K562 (cell line): ENCODE measurements around the gene MEAF6. TPM values are rescaled to one million over a fixed set of nuclear protein-coding genes. Genes with fewer than 3 reads are reported as not detected.

Source experiments
- ATAC-seq: fragments of 200-7000 bp; cut with Tn5 transposase; 3 replicates; pipeline ENCODE4 v1.9.1; 2020; ENCODE audit warnings: moderate library complexity
- BruUV-seq: library from RNA; stranded (reverse); fragments of 400-500 nt; replicated peaks from 2 replicates; lab custom pipeline; 2021; lab: Mats Ljungman, UMichigan
- CTCF ChIA-PET: fragments of 300-600 bp; formaldehyde crosslinking; extraction: SDS; loops from one replicate; lab custom pipeline; 2021; ENCODE audit warnings: low intra/inter-chr PET ratio; lab: Yijun Ruan, JAX
- POLR2A ChIA-PET: fragments of 300-600, 350-650 bp; sonication (Branson Sonifier 250); formaldehyde crosslinking; extraction: SDS; loops from one replicate; lab custom pipeline; 2021; ENCODE audit warnings: antibody characterized with exemption, inconsistent platforms; lab: Yijun Ruan, JAX
- DNase-seq, 4 experiments: peaks; one replicate each; pipeline versions ENCODE4 v3.0.0 to v3.0.0-alpha.2; 2011 to 2018; ENCODE audit warnings: low spot score in 3 of 4, mixed read lengths in 3 of 4; ENCODE audit errors: extremely low read depth in 1 of 4
- FAIRE-seq: peaks from 2 replicates; lab custom pipeline; 2011; peaks lifted over from hg19 to GRCh38; lab: Jason Lieb, UNC
- H2AFZ ChIP-seq: 2 replicates; pipeline ENCODE4 v1.6.0; 2011; ENCODE audit warnings: low read depth, low read length, control low read depth, inconsistent platforms
- H3K27ac ChIP-seq: fragments of 200-600 bp; 3 replicates; pipeline ENCODE4 v1.8.0; 2011; ENCODE audit warnings: low read depth, mild to moderate bottlenecking, control low read depth, inconsistent platforms, low read length, moderate library complexity, mixed read lengths; ENCODE audit errors: extremely low read depth
- H3K27me3 ChIP-seq, 2 experiments: fragments of 300-600 bp in 1 of 2; 2 replicates in 1 of 2; 3 replicates in 1 of 2; pipeline versions ENCODE4 v1.6.0 to v1.8.0; 2011; ENCODE audit warnings: inconsistent platforms in 2 of 2, low read length in 2 of 2, mild to moderate bottlenecking in 1 of 2, mixed read lengths in 1 of 2, moderate library complexity in 1 of 2; ENCODE audit not compliant: control insufficient read depth in 2 of 2, insufficient read depth in 2 of 2
- H3K36me3 ChIP-seq: fragments of 300-600 bp; 3 replicates; pipeline ENCODE4 v1.8.0; 2011; ENCODE audit warnings: mild to moderate bottlenecking, low read length, inconsistent platforms; ENCODE audit not compliant: control insufficient read depth, insufficient read depth
- H3K4me1 ChIP-seq, 2 experiments: fragments of 200-600 bp in 1 of 2; replicated peaks in 1 of 2; 2 replicates in 1 of 2; 3 replicates in 1 of 2; pipeline versions ENCODE4 v1.5.1 to v1.8.0; 2011; ENCODE audit warnings: inconsistent platforms in 2 of 2, low read length in 2 of 2, mild to moderate bottlenecking in 1 of 2, mixed read lengths in 1 of 2, moderate library complexity in 1 of 2; ENCODE audit not compliant: control insufficient read depth in 2 of 2, insufficient read depth in 2 of 2
- H3K4me2 ChIP-seq: 2 replicates; pipeline ENCODE4 v1.6.1; 2011; ENCODE audit warnings: low read length, control low read depth, inconsistent platforms, mixed read lengths; ENCODE audit not compliant: insufficient read depth
- H3K4me3 ChIP-seq: fragments of 200-600 bp; sonication (generic), shearing (Covaris generic); 2 replicates; pipeline ENCODE4 v1.5.1; 2016; ENCODE audit warnings: control low read depth, inconsistent platforms
- H3K79me2 ChIP-seq: fragments of 200-600 bp; 3 replicates; pipeline ENCODE4 v1.8.0; 2011; ENCODE audit warnings: low read length, inconsistent platforms; ENCODE audit not compliant: control insufficient read depth, insufficient read depth
- H3K9ac ChIP-seq, 2 experiments: 2 replicates each; pipeline versions ENCODE4 v1.6.0 to v1.6.1; 2011; ENCODE audit warnings: low read depth in 2 of 2, low read length in 2 of 2, control low read depth in 1 of 2, inconsistent platforms in 1 of 2, mild to moderate bottlenecking in 1 of 2, mixed read lengths in 1 of 2; ENCODE audit not compliant: insufficient read depth in 1 of 2
- H3K9me1 ChIP-seq: one replicate; pipeline ENCODE4 v1.6.0; 2011; ENCODE audit warnings: inconsistent platforms, mild to moderate bottlenecking, low read length, moderate library complexity; ENCODE audit not compliant: control insufficient read depth, insufficient read depth
- H3K9me3 ChIP-seq: replicated peaks from 2 replicates; pipeline ENCODE4 v1.5.1; 2011; ENCODE audit warnings: low read depth, low read length, inconsistent platforms; ENCODE audit not compliant: control insufficient read depth, insufficient read depth
- H4K20me1 ChIP-seq: replicated peaks from 2 replicates; pipeline ENCODE4 v1.6.1; 2011; ENCODE audit warnings: low read length, inconsistent platforms, mixed read lengths; ENCODE audit not compliant: control insufficient read depth, insufficient read depth
- ATF3 ChIP-seq, 2 experiments: fragments of 450-650 bp in 1 of 2; sonication (generic) in 1 of 2; formaldehyde crosslinking in 1 of 2; IDR thresholded peaks in 1 of 2; conservative IDR thresholded peaks in 1 of 2; 2 replicates each; pipeline versions ENCODE4 v1.6.1 to v1.8.1; 2016 to 2023; ENCODE audit warnings: mild to moderate bottlenecking in 2 of 2, moderate library complexity in 2 of 2, inconsistent platforms in 1 of 2, missing genetic modification reagents in 1 of 2
- ETV5 ChIP-seq: sonication (generic); formaldehyde crosslinking; IDR thresholded peaks from 2 replicates; pipeline ENCODE4 v1.4.0; 2020; ENCODE audit warnings: low read depth, mild to moderate bottlenecking, missing genetic modification reagents
- ETV6 ChIP-seq, 3 experiments: fragments of 150-350 bp in 1 of 3; sonication (generic) in 1 of 3; formaldehyde crosslinking in 1 of 3; IDR thresholded peaks; 2 replicates each; pipeline versions ENCODE4 v1.6.1 to v1.8.0; 2014 to 2022; ENCODE audit warnings: borderline replicate concordance in 2 of 3, low read depth in 2 of 3, antibody characterized with exemption in 1 of 3, low read length in 1 of 3, mild to moderate bottlenecking in 1 of 3, missing genetic modification reagents in 1 of 3
- KDM1A ChIP-seq, 2 experiments: fragments of 450-650 bp; IDR thresholded peaks; 2 replicates each; pipeline ENCODE4 v1.6.1; 2016; ENCODE audit warnings: mild to moderate bottlenecking in 2 of 2
- POLR2A ChIP-seq: fragments of 450-650 bp; conservative IDR thresholded peaks from 2 replicates; pipeline ENCODE4 v1.6.1; 2016
- PTBP1 ChIP-seq: fragments of 200-400 bp; formaldehyde crosslinking; IDR thresholded peaks from 2 replicates; pipeline ENCODE4 v1.6.1; 2017; ENCODE audit warnings: low read depth, low read length
- RAD21 ChIP-seq, 2 experiments: fragments of 250-450 bp in 1 of 2; fragments of 450-650 bp in 1 of 2; sonication (Bioruptor Pico) in 1 of 2; formaldehyde crosslinking in 1 of 2; IDR thresholded peaks in 1 of 2; conservative IDR thresholded peaks in 1 of 2; 2 replicates each; pipeline versions ENCODE4 v1.4.0 to v1.8.0; 2020 to 2022; ENCODE audit warnings: mild to moderate bottlenecking in 2 of 2, moderate library complexity in 1 of 2
- RBM25 ChIP-seq: fragments of 200-400 bp; formaldehyde crosslinking; IDR thresholded peaks from 2 replicates; pipeline ENCODE4 v1.6.1; 2018; ENCODE audit warnings: low read length, low read depth, moderate library complexity; ENCODE audit not compliant: severe bottlenecking
- RCOR1 ChIP-seq, 2 experiments: IDR thresholded peaks; 2 replicates each; pipeline ENCODE4 v1.6.1; 2012; ENCODE audit warnings: low read depth in 2 of 2, low read length in 2 of 2, borderline replicate concordance in 1 of 2, improper control_type of control experiment in 1 of 2
- RERE ChIP-seq: sonication (generic); formaldehyde crosslinking; IDR thresholded peaks from 2 replicates; pipeline ENCODE4 v1.8.0; 2023; ENCODE audit warnings: missing genetic modification reagents, mild to moderate bottlenecking, borderline replicate concordance
- SIN3A ChIP-seq, 2 experiments: fragments of 150-350 bp in 1 of 2; IDR thresholded peaks; 2 replicates each; pipeline ENCODE4 v1.6.1; 2011 to 2016; ENCODE audit warnings: borderline replicate concordance in 2 of 2, low read depth in 2 of 2, low read length in 2 of 2, mild to moderate bottlenecking in 2 of 2, moderate library complexity in 2 of 2; ENCODE audit not compliant: control insufficient read depth in 1 of 2
- SMARCA5 ChIP-seq: fragments of 450-650 bp; IDR thresholded peaks from 2 replicates; pipeline ENCODE4 v1.6.1; 2016
- ZFP36 ChIP-seq: fragments of 150-350 bp; IDR thresholded peaks from 2 replicates; pipeline ENCODE4 v1.6.1; 2018; ENCODE audit warnings: low read length, low read depth; ENCODE audit not compliant: partially characterized antibody
- ZNF165 ChIP-seq: fragments of 250-450 bp; sonication (Bioruptor Pico); IDR thresholded peaks from 2 replicates; pipeline ENCODE4 v1.4.0; 2020; ENCODE audit warnings: borderline replicate concordance
- WGBS: fragments of 100-300 bp; shearing (Covaris generic); methylation state at CpG from one replicate; pipeline ENCODE4 v1.1.6; 2016; ENCODE audit warnings: low coverage, mixed read lengths; ENCODE audit not compliant: insufficient coverage; ENCODE audit errors: missing lambda C conversion rate; 5-methylcytosine and 5-hydroxymethylcytosine counted together
- in situ Hi-C: fragments of 300-500 bp; cut with MboI; formaldehyde crosslinking; loops from 4 replicates; pipeline ENCODE4 v1.15.0; 2018; ENCODE audit warnings: inconsistent platforms, mixed read lengths
- intact Hi-C: fragments of 100-400 bp; cut with micrococcal nuclease; formaldehyde crosslinking; loops from 2 replicates; pipeline ENCODE4 v1.14.2; 2022
- polyA plus RNA-seq, 8 experiments: library from polyadenylated mRNA; depleted of rRNA in 4 of 8; stranded (reverse) in 5 of 8; unstranded in 3 of 8; fragments of >200 nt; fragmentation: Nextera tagmentation in 2 of 8; fragmentation: Illumina TruSeq in 1 of 8; extraction: Ambion mirVana in 2 of 8; extraction: Trizol in 1 of 8; gene quantifications; 2 replicates each; pipeline versions ENCODE4 v1.2.1 to v1.2.3, GENCODE V29; 2011 to 2014; ENCODE audit warnings: inconsistent platforms in 1 of 8, missing spikeins in 1 of 8
- total RNA-seq, 7 experiments: library from RNA; depleted of rRNA in 6 of 7; stranded (reverse); fragments of >200 nt in 6 of 7; fragmentation: Illumina TruSeq in 2 of 7; extraction: Trizol in 2 of 7; gene quantifications; 2 replicates each; pipeline versions ENCODE4 v1.2.1 to v1.2.3, GENCODE V29; 2011 to 2021; ENCODE audit warnings: low replicate concordance in 1 of 7

Gene MEAF6
- total and polyA plus RNA-seq, 9 of the 15 experiments (the other 6 are each of a cell fraction or from before 2014, with no cell fraction given), result 55.0 to 151 (median 92.3) TPM

GRCh38 chr1:37478451-37478881 lies 36.1 kb downstream of the MEAF6 start:
- FAIRE-seq, result peak; percentile 58
- H2AFZ ChIP-seq, result no peak overlapping the region
- peak overlapping the region; percentile 35 for H3K4me3 ChIP-seq
- ChIA-PET CTCF (no interaction called here), POLR2A (interaction anchor here (0.6 to 7.6 kb wide), 20 partner anchors 7 to 287 kb away, joined by 3 to 118 read pairs (median 4); partner anchors contain the start of genes EPHA10, GNL2, MEAF6 and SNIP1)
- peaks cover 43% of the 10 kb centered on the region for H4K20me1 ChIP-seq
- H3K9me1 ChIP-seq, result peaks cover 7% of the 10 kb centered on the region
- no peaks in the 10 kb centered on the region for H3K9me3 ChIP-seq
- intact Hi-C loops (loop anchor here (10.0 kb wide), 1 partner anchor 76 kb away; the partner anchor contains the start of genes DNALI1 and SNIP1), in situ Hi-C loops (no loop called here)
- peaks cover 52 to 80% of the 10 kb centered on the region in 2 experiments for H3K4me1 ChIP-seq
- 45% methylated on average over 8 of the region's 8 CpGs for WGBS
- no peaks in the 10 kb centered on the region for H3K27me3 ChIP-seq
- H3K79me2 ChIP-seq, result peaks cover 59% of the 10 kb centered on the region
- peak overlapping the region; percentile 96 for H3K4me2 ChIP-seq
- ATAC-seq, result no peak
- H3K36me3 ChIP-seq, result peaks cover 80% of the 10 kb centered on the region
- DNase-seq, result peak in 2 of 4 experiments; percentile 48 to 53
- BruUV-seq, result no TSS peak
- peak overlapping the region; percentile 86 to 98; a peak in 3 of 4 replicates for H3K9ac ChIP-seq
- peak overlapping the region; percentile 94 for H3K27ac ChIP-seq
- TF ChIP-seq RCOR1 (IDR thresholded peaks at IDR 0.05; ENCODE audit: borderline replicate concordance in 1 of 2, low read depth in 2 of 2, low read length in 2 of 2) (peak in 1 of 2 experiments; percentile 61; a peak in 1 of 4 replicates), ETV6 (IDR thresholded peaks at IDR 0.05; ENCODE audit: borderline replicate concordance in 1 of 2, low read depth in 2 of 2, low read length in 1 of 2) (no peak), ETV6 (CRISPR knock-in tag; IDR thresholded peaks at IDR 0.05; ENCODE audit: borderline replicate concordance) (no peak), KDM1A (IDR thresholded peaks at IDR 0.05) (peak in 1 of 2 experiments; percentile 71; a peak in 2 of 4 replicates), SMARCA5 (peak; percentile 80), ETV5 (CRISPR knock-in tag) (peak; percentile 32; the same call in 1 of the 2 replicates), ZFP36 (peak; percentile 89), SIN3A (IDR thresholded peaks at IDR 0.05; ENCODE audit: borderline replicate concordance in 2 of 2, control insufficient read depth in 1 of 2, low read depth in 2 of 2, low read length in 2 of 2) (0 out of 4 replicates have a peak, but pooled peaks of 1 of the 2 experiments have one; percentile 18), RAD21 (CRISPR knock-in tag; conservative IDR thresholded peaks at IDR 0.05 in 1 of 2, IDR thresholded peaks at IDR 0.05 in 1 of 2) (peak in 1 of 2 experiments; percentile 31; a peak in 2 of 4 replicates), PTBP1 (0 out of 2 replicates have a peak, but pooled peaks have one; percentile 62), ATF3 (IDR thresholded peaks at IDR 0.05) (no peak), ATF3 (CRISPR knock-in tag; conservative IDR thresholded peaks at IDR 0.05) (0 out of 2 replicates have a peak, but pooled peaks have one; percentile 37), RBM25 (peak; percentile 68), ZNF165 (CRISPR knock-in tag) (no peak), RERE (CRISPR knock-in tag) (no peak), POLR2A (no peak)
